ENCODE results near the gene TEF. TPM values are rescaled to one million over a fixed set of nuclear protein-coding genes. Genes with fewer than 3 reads are reported as not detected.
A peak's percentile ranks its signal among the peaks of the same experiment; 100 is the strongest.

Gene TEF
- total and polyA plus RNA-seq, 9 of the 15 experiments (the other 6 are each of a cell fraction or from before 2014, with no cell fraction given): 0.04 to 3.1 (median 1.2) TPM

DNA sequence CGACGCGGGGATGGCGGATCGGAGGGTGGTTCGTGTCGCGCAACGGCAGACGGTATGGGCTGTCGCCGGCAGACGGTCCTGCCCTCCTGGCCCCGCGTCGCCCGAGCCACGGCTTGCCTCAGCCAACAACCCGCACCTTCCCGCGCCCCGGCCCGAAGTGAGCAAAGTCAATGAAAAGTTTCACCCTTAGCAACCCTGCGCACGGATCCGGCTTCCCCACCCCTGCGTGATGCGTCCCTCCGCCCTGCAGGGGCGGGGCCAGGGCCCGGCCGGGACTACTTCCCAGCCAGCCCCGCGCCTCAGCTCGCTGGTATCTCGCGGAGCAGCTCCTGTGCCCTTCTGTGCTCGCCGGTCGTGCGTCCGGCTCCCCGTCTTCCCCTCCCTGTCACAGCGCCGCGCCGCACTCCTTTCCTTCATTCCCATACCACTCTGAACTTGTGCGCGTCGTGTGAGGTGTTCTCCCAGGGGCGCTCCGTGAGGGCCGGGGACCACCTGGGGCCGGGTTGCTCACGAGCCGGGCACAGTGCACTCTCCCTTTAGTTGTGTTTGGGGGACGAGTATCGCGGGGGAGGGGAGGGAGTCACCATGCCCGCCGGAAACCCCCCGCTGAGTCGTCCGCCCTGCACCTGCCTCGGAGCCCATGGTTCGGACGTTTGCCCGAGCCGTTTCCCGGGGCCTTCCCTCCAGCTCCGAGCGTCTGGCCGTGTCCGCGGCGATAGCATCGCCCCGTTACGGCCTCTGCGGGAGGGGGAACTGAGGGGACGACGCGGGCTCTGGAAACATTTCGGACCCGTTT, 65.1 kb downstream of the TEF start, which contains the start of gene TOB2 (continued):
- TF ChIP-seq YY1 (IDR thresholded peaks at IDR 0.05; ENCODE audit: borderline replicate concordance in 1 of 3, control insufficient read depth in 1 of 3, extremely low read depth in 1 of 3, insufficient read depth in 3 of 3, insufficient read length in 1 of 3, insufficient replicate concordance in 2 of 3, low read depth in 1 of 3, low read length in 2 of 3) (peak in 2 of 3 experiments; percentile 37 to 42), MYNN (IDR thresholded peaks at IDR 0.05) (peak; percentile 57; the same call in 1 of the 2 replicates), MYNN (CRISPR knock-in tag; IDR thresholded peaks at IDR 0.05) (no peak), MAFK (IDR thresholded peaks at IDR 0.05; ENCODE audit: low read length) (0 out of 2 replicates have a peak, but pooled peaks have one; percentile 9), ZNF764 (CRISPR knock-in tag; IDR thresholded peaks at IDR 0.05; ENCODE audit: low read depth) (no peak), FOXJ3 (CRISPR knock-in tag; IDR thresholded peaks at IDR 0.05) (no peak), RFX1 (IDR thresholded peaks at IDR 0.05) (peak; percentile 76), ELF1 (tag; IDR thresholded peaks at IDR 0.05) (peak; percentile 30; the same call in 1 of the 2 replicates), CTBP1 (IDR thresholded peaks at IDR 0.05; ENCODE audit: borderline replicate concordance) (peak; percentile 73), SAFB (IDR thresholded peaks at IDR 0.05; ENCODE audit: borderline replicate concordance, low read depth, low read length) (0 out of 2 replicates have a peak, but pooled peaks have one; percentile 8), XRCC4 (IDR thresholded peaks at IDR 0.05; ENCODE audit: extremely low read depth, insufficient read depth, insufficient read length) (no peak), CCAR2 (IDR thresholded peaks at IDR 0.05; ENCODE audit: low read depth, low read length) (no peak), THRAP3 (IDR thresholded peaks at IDR 0.05; ENCODE audit: borderline replicate concordance) (no peak), ETV6 (IDR thresholded peaks at IDR 0.05; ENCODE audit: borderline replicate concordance in 1 of 2, low read depth in 2 of 2, low read length in 1 of 2) (no peak), ETV6 (CRISPR knock-in tag; IDR thresholded peaks at IDR 0.05; ENCODE audit: borderline replicate concordance) (no peak; the same call in 1 of the 2 replicates), MXI1 (IDR thresholded peaks at IDR 0.05; ENCODE audit: low read depth, low read length) (no peak), EWSR1 (IDR thresholded peaks at IDR 0.05; ENCODE audit: borderline replicate concordance, low read depth, partially characterized antibody) (no peak), ZSCAN29 (IDR thresholded peaks at IDR 0.05) (no peak), HOXB6 (CRISPR knock-in tag; IDR thresholded peaks at IDR 0.05; ENCODE audit: borderline replicate concordance) (no peak), MBD2 (IDR thresholded peaks at IDR 0.05; ENCODE audit: borderline replicate concordance, low read depth) (peak; percentile 78)
- TF ChIP-seq, protein P1, sequence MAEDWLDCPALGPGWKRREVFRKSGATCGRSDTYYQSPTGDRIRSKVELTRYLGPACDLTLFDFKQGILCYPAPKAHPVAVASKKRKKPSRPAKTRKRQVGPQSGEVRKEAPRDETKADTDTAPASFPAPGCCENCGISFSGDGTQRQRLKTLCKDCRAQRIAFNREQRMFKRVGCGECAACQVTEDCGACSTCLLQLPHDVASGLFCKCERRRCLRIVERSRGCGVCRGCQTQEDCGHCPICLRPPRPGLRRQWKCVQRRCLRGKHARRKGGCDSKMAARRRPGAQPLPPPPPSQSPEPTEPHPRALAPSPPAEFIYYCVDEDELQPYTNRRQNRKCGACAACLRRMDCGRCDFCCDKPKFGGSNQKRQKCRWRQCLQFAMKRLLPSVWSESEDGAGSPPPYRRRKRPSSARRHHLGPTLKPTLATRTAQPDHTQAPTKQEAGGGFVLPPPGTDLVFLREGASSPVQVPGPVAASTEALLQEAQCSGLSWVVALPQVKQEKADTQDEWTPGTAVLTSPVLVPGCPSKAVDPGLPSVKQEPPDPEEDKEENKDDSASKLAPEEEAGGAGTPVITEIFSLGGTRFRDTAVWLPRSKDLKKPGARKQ (CRISPR knock-in tag; IDR thresholded peaks at IDR 0.05): no peak
- TF ChIP-seq, protein P2, sequence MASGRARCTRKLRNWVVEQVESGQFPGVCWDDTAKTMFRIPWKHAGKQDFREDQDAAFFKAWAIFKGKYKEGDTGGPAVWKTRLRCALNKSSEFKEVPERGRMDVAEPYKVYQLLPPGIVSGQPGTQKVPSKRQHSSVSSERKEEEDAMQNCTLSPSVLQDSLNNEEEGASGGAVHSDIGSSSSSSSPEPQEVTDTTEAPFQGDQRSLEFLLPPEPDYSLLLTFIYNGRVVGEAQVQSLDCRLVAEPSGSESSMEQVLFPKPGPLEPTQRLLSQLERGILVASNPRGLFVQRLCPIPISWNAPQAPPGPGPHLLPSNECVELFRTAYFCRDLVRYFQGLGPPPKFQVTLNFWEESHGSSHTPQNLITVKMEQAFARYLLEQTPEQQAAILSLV (tag; IDR thresholded peaks at IDR 0.05): no peak
- TF ChIP-seq, protein P3, sequence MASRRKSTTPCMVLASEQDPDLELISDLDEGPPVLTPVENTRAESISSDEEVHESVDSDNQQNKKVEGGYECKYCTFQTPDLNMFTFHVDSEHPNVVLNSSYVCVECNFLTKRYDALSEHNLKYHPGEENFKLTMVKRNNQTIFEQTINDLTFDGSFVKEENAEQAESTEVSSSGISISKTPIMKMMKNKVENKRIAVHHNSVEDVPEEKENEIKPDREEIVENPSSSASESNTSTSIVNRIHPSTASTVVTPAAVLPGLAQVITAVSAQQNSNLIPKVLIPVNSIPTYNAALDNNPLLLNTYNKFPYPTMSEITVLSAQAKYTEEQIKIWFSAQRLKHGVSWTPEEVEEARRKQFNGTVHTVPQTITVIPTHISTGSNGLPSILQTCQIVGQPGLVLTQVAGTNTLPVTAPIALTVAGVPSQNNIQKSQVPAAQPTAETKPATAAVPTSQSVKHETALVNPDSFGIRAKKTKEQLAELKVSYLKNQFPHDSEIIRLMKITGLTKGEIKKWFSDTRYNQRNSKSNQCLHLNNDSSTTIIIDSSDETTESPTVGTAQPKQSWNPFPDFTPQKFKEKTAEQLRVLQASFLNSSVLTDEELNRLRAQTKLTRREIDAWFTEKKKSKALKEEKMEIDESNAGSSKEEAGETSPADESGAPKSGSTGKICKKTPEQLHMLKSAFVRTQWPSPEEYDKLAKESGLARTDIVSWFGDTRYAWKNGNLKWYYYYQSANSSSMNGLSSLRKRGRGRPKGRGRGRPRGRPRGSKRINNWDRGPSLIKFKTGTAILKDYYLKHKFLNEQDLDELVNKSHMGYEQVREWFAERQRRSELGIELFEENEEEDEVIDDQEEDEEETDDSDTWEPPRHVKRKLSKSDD (conservative IDR thresholded peaks at IDR 0.05; ENCODE audit: low read length): no peak; the same call in 1 of the 2 replicates
